Endometrial microvascular endothelial cells (primary cell): ENCODE results near the gene MPPE1. TPM values are rescaled to one million over a fixed set of nuclear protein-coding genes. Genes with fewer than 3 reads are reported as not detected.
"Not testable (repeated sequence)": the region's sequence is repeated elsewhere in the genome, so short reads cannot be mapped to it uniquely, and the experiment has no call there.

Source experiments
- in situ Hi-C: cut with HindIII; loops from 2 replicates; pipeline ENCODE4 v1.10.0; 2017; ENCODE audit warnings: low sequenced_read_pairs, low pct_unique_long_range_greater_than_20kb; ENCODE audit errors: inconsistent ontology term
- total RNA-seq: library from RNA; depleted of rRNA; stranded (reverse); fragments of >200 nt; gene quantifications from one replicate; pipeline ENCODE4 v1.2.3, GENCODE V29; 2015; ENCODE audit errors: inconsistent ontology term

MPPE1 gene, protein sequence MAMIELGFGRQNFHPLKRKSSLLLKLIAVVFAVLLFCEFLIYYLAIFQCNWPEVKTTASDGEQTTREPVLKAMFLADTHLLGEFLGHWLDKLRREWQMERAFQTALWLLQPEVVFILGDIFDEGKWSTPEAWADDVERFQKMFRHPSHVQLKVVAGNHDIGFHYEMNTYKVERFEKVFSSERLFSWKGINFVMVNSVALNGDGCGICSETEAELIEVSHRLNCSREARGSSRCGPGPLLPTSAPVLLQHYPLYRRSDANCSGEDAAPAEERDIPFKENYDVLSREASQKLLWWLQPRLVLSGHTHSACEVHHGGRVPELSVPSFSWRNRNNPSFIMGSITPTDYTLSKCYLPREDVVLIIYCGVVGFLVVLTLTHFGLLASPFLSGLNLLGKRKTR
- 33.8 TPM for total RNA-seq

DNA sequence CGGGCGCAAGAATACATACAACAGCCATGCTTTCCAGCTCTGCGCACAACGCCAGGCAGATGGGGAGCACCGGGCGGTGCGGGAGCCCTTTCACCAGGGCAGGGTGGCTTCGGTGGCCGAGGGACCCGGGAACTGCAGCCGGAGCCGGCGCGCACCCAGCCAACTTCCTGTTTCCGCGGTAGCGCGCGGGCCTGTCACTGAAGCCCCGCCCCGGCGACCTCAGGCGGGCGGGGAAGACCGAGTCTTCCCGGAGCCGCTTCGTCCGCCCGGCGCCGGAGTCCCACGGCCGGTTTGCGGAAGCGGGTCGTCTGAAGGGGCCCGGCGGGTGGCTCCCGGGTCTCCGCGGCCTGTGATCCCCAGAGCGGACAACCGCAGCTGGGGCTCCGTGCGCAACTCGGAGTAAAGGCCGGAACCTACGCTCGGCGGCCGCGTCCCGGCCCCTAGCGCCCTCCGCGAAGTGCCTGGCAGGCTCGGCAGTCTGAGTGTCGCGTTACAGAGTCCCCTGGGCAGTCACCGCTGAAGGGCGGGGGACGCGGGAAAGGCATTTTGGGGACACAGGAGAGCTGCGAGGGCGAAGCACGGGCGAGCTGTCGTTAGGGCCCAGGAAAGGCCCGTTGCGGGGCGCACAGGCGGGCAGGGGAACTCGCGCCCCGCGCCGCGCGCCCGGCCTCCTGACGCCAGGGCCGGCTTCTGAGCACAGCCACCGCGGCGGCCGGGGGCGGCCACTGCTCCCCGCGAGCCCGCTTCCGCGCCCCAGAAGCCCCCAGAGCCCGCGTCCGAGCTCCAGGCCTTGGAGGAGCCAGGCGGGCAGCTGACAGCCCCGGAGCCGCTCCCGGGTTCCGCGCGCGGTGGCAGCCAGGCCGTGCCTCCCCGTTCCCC, at the start of gene MPPE1:
Gene MPPE1 (minus strand): TSS at position 136 of the 879 bp plus-strand sequence. CDS start 11,053 bp downstream, outside the sequence.
- in situ Hi-C loops = no loop called here

DNA sequence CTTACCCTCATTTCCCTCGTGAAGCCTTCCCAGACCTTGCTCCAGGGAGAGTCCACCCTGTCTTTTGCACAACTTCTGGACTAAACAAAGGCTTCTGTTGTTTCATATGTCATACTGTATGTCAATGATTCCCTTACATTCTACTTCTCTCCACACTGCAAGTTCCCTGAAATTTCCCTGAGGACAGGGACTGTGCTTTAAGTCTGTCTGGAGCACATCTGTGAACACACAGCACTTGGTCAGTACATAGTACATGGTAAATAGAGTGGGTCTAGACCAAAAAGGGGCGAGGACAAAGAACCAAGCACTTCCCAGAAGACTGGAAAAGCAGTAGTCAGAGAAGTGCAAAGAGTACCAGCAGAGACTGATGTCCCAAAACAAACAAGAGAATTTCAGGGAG, 49.5 kb upstream of the MPPE1 start:
- in situ Hi-C loops = no loop called here

DNA sequence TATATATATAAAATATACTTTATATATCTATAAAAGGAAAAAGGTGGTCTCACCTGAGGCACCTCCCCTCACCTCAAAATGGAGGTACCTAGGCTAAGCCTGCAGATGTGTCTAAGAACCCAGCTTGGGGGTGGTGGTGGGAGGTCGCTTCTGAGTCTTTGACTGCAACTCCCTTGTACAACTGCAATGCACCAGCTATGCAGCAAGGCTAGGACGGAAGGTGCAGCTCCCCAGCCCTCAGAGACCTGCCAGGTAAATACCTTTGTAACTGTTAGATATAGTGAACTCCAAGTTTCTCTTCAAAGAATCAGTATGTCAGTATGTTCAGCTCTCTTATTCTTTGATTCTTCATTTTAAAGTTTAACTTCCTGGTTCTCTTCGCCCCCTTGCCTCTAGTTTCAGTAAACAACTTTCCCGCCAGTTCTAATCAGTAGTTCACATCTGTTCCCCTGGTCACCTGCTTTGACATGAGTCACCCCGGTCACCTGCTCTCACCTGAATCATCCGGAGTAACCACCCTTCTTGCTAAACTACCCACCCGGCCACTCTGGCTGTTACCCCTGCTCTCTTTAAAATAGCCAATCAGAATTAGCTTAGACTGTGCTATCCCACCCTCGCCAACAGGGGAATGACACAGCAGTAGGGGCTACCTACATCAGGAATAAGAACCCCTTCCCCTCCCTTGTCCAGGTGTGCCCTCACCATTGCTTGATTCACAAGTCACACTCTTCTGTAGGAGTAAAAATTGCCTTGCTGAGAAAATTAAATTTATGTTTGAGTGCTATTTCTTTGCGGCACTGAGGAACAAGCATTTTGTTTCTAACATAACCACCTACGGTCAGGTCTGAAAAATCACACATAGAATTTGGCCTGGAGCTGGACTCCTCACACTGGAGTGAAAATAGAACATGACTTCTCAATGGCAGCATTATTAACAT, 48.5 kb upstream of the MPPE1 start:
- in situ Hi-C loops = no loop called here

DNA sequence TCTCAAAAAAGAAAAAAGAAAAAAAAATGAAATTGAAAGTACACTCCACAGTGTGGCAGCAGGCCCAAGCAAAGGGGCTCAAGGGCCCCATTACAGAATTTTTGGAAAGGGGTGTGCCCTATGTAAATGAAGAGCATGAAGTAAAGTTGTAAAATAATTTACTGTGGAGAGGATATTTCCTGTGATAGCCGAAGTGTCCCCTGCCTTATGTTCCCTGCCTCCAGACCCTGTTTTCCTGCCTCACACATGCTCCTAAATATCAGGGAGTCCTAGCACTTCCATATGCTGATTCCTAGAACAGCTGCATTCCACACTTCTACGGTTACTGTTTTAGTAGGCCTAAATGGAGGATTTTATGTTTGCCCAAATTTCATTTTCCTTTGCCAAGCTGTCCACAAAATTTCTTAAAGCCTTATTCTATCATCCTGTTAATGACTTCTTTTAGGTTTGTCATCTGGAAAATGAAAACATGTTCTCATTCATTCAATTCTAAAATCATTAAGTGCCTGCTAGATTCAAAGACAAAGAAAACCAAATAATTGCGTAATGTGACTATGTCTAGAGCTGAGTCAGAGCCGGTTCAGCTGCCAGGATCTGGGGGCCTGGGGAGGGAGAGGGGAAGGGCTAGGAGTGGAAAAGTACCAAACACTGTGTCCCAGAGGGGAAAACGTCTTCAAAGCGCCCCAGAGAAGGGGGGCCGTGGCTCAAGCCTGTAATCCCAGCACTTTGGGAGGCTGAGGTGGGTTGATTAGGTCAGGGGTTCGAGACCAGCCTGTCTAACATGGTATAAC, 47.3 kb upstream of the MPPE1 start:
- in situ Hi-C loops = no loop called here

DNA sequence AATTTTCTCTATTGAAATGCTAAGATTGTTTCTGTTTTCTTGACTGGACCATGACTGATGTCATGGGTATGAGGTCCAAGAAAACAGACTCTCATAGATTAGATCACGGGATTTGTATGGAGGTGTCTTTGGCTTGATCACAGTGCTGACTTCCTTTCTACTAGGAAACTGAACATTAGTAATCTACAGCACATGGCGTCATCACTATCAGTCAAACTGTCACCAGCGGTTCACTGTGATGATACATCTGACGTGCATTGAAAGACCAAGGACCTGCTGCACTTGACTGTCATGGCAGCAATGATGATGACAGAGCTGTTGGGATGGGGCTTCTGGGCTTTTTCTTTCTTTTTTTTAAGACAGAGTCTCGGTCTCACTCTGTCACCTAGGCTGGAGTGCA, 45.0 kb upstream of the MPPE1 start:
- in situ Hi-C loops = no loop called here

DNA sequence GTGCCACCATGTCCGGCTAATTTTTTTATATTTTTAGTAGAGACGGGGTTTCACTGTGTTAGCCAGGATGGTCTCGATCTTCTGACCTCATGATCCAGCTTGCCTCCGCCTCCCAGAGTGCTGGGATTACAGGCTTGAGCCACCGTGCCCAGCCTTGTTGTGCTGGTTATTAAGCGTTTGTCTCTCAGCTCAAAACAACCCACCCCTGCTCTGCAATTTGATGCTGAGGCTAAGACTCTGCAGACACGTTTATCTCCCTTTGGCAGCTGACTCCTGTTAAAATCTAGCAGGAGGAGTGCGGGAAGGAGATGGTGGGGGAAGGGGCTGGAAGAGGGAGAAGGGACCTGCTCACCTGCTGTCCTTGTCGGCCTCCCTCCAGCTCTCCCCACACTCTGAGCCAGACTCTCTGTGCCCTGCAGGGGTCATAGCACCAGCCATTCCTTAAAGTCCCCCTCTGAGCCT, 43.3 kb upstream of the MPPE1 start:
- in situ Hi-C loops = no loop called here

DNA sequence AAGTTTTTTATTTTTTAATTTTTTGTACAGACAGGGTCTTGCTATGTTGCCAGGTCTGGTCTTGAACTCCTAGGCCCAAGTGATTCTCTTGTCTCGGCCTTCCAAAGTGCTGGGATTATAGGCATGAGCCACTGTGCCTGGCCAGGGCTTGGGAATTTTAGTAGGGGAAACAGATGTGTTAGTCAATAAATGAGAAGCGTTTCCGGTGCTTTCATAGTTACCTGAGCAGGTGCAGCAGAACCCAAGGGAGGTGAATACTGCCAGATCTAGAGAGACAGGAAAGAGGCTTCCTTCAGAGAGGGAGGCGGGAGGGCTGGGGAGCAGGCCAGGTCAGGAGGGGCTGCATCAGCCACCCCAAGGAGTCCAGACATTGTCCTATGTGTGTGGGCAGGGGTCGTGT, 42.7 kb upstream of the MPPE1 start:
- in situ Hi-C loops = no loop called here

DNA sequence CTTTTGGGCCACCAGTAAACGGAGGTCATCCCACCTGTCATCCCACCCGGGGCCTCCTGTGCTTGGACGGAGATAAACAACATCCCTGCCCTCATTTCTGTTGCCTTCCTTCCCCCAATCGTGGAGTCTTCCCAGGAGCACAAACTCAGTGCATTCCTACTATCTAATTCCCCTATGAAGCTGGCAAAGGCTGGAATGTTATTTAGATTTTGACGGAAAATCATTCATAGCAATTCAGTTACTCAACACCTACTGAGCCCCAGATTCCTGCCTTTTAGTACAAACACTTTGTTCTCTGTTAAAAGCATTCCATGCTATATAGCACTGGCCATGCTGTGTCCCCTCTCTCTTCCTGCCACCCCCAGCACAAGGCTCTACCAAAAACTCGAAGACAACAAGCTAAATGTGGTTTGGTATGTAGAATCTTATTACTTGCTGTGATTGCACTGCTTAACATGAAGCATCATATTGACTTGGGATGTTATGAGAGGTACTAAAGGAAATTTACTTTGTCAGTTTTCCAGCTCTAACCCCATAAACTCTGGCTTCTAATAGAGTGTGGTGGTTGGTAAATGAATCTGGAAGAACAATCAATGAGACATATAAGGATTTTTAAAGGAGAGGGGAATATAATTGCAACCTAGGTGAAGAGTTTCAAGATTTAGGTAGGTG, 40.9 kb upstream of the MPPE1 start:
- in situ Hi-C loops = no loop called here

DNA sequence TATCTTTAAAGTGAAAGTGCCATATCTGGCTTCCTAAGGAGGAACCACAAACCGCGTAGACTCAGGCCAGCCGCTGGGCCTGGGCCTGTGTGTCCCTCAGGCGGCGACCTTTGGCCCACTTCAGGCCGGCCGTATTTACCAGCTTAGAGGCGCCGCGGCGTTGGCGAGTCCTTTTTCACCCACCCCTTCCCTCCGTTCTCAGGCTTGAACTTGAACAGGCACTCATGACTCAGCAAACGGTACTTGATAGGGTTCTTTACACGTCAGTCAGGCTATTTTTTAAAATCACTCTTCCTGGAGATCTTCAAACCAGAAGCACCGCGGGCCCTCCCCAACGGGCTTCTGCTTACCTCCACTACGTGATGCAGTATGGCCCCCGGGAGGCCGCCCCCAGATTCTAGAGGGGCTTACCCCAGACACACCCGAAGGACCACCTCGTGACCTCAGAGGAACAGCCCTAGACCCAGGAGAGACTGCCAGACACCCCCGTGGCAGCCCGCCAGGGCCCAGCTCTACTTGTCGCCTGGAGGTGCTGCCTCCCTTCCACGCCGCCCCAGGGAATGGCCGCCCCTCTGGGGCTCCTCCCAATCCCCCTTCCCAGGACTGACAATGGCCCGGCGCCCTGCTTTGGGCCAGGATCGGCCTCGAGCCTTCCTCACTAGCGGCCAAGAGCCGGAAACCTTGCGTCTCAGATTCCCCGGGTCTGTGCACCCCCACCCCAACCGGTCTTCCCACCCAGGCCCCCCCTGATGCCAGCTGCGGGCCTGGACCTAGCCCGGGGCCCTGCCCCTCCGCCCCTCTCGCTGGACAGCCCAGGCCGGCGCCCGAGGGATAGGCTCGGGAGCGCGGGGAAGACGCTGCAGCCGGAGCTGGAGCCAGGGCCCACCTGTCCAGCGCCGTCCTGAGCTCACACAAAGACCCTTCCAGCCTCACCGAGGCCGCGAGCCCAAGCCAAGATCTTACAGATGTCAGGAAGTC, 39.4 kb upstream of the MPPE1 start:
- in situ Hi-C loops = no loop called here

DNA sequence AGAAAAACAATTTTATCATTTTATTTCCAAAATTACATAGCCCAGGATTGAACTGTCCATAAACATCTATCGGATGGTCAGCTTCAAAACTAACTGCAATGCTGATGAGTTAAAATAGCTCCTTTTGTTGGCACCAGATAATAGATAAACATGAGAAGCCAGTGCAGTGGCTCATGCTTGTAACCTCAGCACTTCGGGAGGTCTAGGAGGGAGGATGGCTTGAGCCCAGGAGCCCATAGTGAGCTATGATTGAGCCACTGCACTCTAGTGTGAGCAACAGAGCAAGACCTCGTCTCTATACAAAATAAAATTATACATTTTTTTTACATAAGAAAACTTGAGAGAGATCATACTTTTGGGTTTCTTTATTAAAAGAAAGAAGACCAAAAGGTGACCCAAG, 38.6 kb upstream of the MPPE1 start:
- in situ Hi-C loops = no loop called here

DNA sequence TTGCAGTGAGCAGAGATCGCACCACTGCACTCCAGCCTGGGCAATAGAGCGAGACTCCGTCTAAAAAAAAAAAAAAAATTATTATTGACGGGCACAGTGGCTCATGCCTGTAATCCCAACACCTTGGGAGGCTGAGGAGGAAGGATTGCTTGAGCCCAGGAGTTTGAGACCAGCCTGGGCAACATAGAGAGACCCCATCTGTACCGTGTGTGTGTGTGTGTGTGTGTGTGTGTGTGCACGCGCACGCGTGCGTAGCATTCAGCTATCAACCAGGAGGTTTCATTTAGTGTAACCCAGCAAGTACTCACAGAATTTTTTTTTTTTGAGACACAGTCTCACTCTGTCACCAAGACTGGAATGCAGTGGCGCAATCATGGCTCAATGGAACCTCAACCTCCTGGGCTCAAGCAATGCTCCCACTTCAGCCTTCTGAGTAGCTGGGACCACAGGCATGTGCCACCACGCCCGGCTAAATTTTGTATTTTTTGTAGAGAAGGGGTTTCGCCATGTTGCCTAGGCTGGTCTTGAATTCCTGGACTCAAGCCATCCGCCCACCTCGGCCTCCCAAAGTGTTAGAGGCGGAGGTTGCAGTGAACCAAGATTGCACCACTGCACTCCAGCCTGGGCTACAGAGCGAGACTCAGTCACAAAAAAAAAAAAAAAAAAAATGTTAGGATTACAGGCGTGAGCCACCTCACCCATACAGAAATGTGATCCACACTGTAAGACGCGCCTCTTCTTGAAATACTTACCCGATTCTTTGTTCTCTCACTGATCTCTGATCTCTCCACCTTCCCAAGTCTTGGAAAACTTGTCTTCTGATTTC, 37.9 kb upstream of the MPPE1 start:
- in situ Hi-C loops = not testable (repeated sequence)

DNA sequence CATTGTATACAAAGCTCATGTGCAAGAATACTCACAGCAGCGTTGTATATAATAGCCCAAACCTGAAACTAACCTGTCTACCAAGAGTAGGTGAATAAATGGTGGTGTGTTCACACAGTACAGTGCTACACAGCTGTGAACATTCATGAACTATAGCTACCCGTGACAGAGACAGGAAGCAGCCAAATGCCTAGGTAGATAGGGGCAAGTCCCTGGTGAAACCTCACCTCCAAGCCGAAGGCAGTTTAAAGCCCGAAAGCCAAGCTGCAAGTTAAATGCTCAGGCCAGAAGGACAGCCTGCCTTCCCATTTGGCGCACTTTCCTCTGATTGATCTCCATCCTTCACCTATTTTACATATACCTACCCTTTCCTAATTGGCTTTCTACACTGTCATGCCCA, 36.7 kb upstream of the MPPE1 start:
- in situ Hi-C loops = no loop called here

DNA sequence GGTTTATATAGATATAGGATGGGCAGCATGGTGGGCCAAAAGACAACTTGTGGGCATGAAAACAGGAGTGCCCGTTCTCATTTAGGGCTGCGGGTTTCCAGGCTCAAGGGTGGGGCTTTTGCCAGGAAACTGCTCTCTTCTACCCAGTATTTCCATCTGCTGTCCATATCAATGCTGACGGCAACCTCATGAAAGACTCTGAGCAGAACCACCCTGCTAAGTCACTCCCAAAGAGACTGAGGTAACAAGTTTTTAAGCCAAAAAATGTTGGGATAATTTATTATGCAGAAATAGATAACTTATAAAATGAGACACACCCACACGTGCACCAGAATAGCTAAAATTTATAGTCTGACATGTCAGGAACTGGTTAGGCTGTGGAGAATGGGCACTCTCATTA, 36.1 kb upstream of the MPPE1 start:
- in situ Hi-C loops = no loop called here

DNA sequence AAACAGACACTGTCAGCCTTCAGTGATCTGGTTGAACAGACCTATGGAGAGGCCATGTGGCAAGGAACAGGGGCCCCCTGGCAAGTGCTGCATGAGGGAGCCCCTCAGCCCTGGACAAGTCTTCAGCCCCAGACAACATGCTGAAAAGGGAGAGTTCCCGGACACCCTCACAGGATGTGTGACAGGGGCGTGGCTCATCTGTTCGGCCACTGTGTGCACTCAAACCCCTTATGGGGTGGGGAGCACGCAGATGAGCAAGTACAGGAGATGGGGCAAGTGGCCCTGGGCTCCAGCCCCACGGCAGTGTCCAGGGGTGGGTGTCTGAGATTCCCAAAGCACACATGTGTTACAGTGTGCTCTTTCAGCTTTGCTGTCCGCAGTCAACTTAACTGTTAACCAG, 35.4 kb upstream of the MPPE1 start:
- in situ Hi-C loops = no loop called here

DNA sequence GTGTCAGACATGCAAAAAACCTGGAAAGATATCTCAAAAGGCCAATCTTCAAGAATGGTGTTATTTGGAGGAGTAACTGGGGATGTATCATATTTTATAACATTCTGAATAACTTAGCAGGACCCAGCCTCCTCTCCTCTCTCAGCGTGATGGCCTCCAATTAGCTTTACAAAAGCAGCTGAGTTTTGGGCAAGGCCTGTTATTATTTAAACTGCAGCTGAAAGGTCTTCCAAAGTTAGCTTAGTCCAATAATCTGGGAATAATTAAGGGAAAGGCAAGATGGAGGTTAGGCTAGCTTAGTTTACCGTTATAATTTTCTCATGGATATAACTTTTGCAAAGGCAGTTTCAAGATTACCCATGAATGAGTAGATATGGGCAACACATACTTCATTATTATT, 32.8 kb upstream of the MPPE1 start:
- in situ Hi-C loops = no loop called here
